Measurements from ENCODE around the gene RAVER1. TPM values are rescaled to one million over a fixed set of nuclear protein-coding genes. Genes with fewer than 3 reads are reported as not detected.
A peak's percentile ranks its signal among the peaks of the same experiment; 100 is the strongest.

RAVER1 gene
- total and polyA plus RNA-seq, 9 of the 15 experiments (the other 6 are each of a cell fraction or from before 2014, with no cell fraction given), result 0.06 to 113 (median 7.0) TPM

DNA sequence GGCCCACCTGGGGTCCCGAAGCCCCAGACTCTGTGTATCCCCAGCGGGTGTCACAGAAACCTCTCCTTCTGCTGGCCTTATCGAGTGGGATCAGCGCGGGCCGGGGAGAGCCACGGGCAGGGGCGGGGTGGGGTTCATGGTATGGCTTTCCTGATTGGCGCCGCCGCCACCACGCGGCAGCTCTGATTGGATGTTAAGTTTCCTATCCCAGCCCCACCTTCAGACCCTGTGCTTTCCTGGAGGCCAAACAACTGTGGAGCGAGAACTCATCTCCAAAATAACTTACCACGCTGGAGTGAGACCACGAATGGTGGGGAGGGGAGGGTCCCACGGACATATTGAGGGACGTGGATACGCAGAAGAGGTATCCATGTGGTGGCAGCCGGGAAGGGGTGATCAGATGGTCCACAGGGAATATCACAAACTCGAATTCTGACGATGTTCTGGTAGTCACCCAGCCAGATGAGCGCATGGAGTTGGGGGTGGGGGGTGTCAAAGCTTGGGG, 44.6 kb downstream of the RAVER1 start (continued):
- TF ChIP-seq, protein P1, sequence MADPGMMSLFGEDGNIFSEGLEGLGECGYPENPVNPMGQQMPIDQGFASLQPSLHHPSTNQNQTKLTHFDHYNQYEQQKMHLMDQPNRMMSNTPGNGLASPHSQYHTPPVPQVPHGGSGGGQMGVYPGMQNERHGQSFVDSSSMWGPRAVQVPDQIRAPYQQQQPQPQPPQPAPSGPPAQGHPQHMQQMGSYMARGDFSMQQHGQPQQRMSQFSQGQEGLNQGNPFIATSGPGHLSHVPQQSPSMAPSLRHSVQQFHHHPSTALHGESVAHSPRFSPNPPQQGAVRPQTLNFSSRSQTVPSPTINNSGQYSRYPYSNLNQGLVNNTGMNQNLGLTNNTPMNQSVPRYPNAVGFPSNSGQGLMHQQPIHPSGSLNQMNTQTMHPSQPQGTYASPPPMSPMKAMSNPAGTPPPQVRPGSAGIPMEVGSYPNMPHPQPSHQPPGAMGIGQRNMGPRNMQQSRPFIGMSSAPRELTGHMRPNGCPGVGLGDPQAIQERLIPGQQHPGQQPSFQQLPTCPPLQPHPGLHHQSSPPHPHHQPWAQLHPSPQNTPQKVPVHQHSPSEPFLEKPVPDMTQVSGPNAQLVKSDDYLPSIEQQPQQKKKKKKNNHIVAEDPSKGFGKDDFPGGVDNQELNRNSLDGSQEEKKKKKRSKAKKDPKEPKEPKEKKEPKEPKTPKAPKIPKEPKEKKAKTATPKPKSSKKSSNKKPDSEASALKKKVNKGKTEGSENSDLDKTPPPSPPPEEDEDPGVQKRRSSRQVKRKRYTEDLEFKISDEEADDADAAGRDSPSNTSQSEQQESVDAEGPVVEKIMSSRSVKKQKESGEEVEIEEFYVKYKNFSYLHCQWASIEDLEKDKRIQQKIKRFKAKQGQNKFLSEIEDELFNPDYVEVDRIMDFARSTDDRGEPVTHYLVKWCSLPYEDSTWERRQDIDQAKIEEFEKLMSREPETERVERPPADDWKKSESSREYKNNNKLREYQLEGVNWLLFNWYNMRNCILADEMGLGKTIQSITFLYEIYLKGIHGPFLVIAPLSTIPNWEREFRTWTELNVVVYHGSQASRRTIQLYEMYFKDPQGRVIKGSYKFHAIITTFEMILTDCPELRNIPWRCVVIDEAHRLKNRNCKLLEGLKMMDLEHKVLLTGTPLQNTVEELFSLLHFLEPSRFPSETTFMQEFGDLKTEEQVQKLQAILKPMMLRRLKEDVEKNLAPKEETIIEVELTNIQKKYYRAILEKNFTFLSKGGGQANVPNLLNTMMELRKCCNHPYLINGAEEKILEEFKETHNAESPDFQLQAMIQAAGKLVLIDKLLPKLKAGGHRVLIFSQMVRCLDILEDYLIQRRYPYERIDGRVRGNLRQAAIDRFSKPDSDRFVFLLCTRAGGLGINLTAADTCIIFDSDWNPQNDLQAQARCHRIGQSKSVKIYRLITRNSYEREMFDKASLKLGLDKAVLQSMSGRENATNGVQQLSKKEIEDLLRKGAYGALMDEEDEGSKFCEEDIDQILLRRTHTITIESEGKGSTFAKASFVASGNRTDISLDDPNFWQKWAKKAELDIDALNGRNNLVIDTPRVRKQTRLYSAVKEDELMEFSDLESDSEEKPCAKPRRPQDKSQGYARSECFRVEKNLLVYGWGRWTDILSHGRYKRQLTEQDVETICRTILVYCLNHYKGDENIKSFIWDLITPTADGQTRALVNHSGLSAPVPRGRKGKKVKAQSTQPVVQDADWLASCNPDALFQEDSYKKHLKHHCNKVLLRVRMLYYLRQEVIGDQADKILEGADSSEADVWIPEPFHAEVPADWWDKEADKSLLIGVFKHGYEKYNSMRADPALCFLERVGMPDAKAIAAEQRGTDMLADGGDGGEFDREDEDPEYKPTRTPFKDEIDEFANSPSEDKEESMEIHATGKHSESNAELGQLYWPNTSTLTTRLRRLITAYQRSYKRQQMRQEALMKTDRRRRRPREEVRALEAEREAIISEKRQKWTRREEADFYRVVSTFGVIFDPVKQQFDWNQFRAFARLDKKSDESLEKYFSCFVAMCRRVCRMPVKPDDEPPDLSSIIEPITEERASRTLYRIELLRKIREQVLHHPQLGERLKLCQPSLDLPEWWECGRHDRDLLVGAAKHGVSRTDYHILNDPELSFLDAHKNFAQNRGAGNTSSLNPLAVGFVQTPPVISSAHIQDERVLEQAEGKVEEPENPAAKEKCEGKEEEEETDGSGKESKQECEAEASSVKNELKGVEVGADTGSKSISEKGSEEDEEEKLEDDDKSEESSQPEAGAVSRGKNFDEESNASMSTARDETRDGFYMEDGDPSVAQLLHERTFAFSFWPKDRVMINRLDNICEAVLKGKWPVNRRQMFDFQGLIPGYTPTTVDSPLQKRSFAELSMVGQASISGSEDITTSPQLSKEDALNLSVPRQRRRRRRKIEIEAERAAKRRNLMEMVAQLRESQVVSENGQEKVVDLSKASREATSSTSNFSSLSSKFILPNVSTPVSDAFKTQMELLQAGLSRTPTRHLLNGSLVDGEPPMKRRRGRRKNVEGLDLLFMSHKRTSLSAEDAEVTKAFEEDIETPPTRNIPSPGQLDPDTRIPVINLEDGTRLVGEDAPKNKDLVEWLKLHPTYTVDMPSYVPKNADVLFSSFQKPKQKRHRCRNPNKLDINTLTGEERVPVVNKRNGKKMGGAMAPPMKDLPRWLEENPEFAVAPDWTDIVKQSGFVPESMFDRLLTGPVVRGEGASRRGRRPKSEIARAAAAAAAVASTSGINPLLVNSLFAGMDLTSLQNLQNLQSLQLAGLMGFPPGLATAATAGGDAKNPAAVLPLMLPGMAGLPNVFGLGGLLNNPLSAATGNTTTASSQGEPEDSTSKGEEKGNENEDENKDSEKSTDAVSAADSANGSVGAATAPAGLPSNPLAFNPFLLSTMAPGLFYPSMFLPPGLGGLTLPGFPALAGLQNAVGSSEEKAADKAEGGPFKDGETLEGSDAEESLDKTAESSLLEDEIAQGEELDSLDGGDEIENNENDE (IDR thresholded peaks at IDR 0.05; ENCODE audit: low read depth, low read length), result no peak
- TF ChIP-seq CHD2 (IDR thresholded peaks at IDR 0.05; ENCODE audit: low read depth, low read length) (no peak; the same call in 1 of the 2 replicates), POLR2B (IDR thresholded peaks at IDR 0.05; ENCODE audit: low read depth, partially characterized antibody) (peak; percentile 59), TARDBP (IDR thresholded peaks at IDR 0.05) (no peak), ELF4 (CRISPR knock-in tag; IDR thresholded peaks at IDR 0.05) (no peak), ZKSCAN3 (CRISPR knock-in tag; IDR thresholded peaks at IDR 0.05) (no peak), GABPB1 (CRISPR knock-in tag; IDR thresholded peaks at IDR 0.05) (0 out of 2 replicates have a peak, but pooled peaks have one; percentile 16)

Measured in K562 (cell line).